Peyer's patch (tissue), 4 donors: ENCODE measurements around the gene PGLYRP4. TPM values are rescaled to one million over a fixed set of nuclear protein-coding genes. Genes with fewer than 3 reads are reported as not detected.

Experiments used
- DNase-seq, 3 donors: peaks; one replicate each; pipeline ENCODE4 v3.0.0-alpha.2; 2017 to 2019
- H3K27ac ChIP-seq, 4 donors: fragments of 200-600 bp; sonication (generic); one replicate each; pipeline ENCODE4 v1.5.1; 2016 to 2019
- H3K27me3 ChIP-seq, 2 donors: fragments of 200-600 bp; sonication (generic); one replicate each; pipeline ENCODE4 v1.5.1; 2019
- H3K36me3 ChIP-seq, 3 donors: fragments of 200-600 bp; sonication (generic); one replicate each; pipeline ENCODE4 v1.5.1; 2016 to 2019
- H3K4me1 ChIP-seq, 4 donors: fragments of 200-600 bp; sonication (generic); one replicate each; pipeline ENCODE4 v1.5.1; 2016 to 2019
- H3K4me3 ChIP-seq, 4 donors: fragments of 200-600 bp; sonication (generic); 1 replicate in 3 of 4; 2 replicates in 1 of 4; pipeline ENCODE4 v1.5.1; 2016 to 2019; ENCODE audit warnings: mild to moderate bottlenecking in 1 of 4
- H3K9me3 ChIP-seq, 4 donors: fragments of 200-600 bp; sonication (generic); one replicate each; pipeline ENCODE4 v1.5.1; 2016 to 2019; ENCODE audit warnings: mild to moderate bottlenecking in 1 of 4
- POLR2A ChIP-seq, 2 donors: fragments of 450-650 bp; IDR thresholded peaks; one replicate each; pipeline ENCODE4 v1.5.1; 2017; ENCODE audit warnings: antibody characterized with exemption in 2 of 2, mild to moderate bottlenecking in 2 of 2, moderate library complexity in 2 of 2
- total RNA-seq, 4 donors: library from RNA; depleted of rRNA; stranded (reverse); fragments of >200 nt; gene quantifications; one replicate each; pipeline ENCODE4 v1.1.0, GENCODE V29; 2016
- TF ChIP-seq, protein P1 (sequence below), 6 experiments: fragments of 450-650 bp in 4 of 6; fragments of 200-600 bp in 2 of 6; sonication (generic) in 1 of 6; IDR thresholded peaks; one replicate each; pipeline ENCODE4 v1.5.1; 2017 to 2019; ENCODE audit warnings: antibody characterized with exemption in 6 of 6, mild to moderate bottlenecking in 3 of 6, moderate library complexity in 1 of 6

Gene PGLYRP4
- total RNA-seq, 4 donors from 2014 or later = not detected

GRCh38 chr1:153395776-153396175, 47.1 kb upstream of the PGLYRP4 start:
- DNase-seq = no peak
- H3K27me3 ChIP-seq = no peaks in the 10 kb centered on the region
- H3K4me1 ChIP-seq = no peaks in the 10 kb centered on the region
- H3K27ac ChIP-seq = no peak overlapping the region
- TF ChIP-seq, protein P1, sequence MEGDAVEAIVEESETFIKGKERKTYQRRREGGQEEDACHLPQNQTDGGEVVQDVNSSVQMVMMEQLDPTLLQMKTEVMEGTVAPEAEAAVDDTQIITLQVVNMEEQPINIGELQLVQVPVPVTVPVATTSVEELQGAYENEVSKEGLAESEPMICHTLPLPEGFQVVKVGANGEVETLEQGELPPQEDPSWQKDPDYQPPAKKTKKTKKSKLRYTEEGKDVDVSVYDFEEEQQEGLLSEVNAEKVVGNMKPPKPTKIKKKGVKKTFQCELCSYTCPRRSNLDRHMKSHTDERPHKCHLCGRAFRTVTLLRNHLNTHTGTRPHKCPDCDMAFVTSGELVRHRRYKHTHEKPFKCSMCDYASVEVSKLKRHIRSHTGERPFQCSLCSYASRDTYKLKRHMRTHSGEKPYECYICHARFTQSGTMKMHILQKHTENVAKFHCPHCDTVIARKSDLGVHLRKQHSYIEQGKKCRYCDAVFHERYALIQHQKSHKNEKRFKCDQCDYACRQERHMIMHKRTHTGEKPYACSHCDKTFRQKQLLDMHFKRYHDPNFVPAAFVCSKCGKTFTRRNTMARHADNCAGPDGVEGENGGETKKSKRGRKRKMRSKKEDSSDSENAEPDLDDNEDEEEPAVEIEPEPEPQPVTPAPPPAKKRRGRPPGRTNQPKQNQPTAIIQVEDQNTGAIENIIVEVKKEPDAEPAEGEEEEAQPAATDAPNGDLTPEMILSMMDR (IDR thresholded peaks at IDR 0.05) = no peak
- no peak for TF ChIP-seq POLR2A (IDR thresholded peaks at IDR 0.05)
- no peaks in the 10 kb centered on the region for H3K9me3 ChIP-seq
- no peak overlapping the region for H3K4me3 ChIP-seq
- no peaks in the 10 kb centered on the region for H3K36me3 ChIP-seq

GRCh38 chr1:153395136-153395685, 46.6 kb upstream of the PGLYRP4 start:
- no peak overlapping the region for H3K27ac ChIP-seq
- no peak overlapping the region for H3K4me3 ChIP-seq
- DNase-seq = no peak
- no peaks in the 10 kb centered on the region for H3K36me3 ChIP-seq
- no peak for TF ChIP-seq POLR2A (IDR thresholded peaks at IDR 0.05)
- TF ChIP-seq, protein P1 (IDR thresholded peaks at IDR 0.05) = no peak
- H3K9me3 ChIP-seq = no peaks in the 10 kb centered on the region
- H3K4me1 ChIP-seq = no peaks in the 10 kb centered on the region
- no peaks in the 10 kb centered on the region for H3K27me3 ChIP-seq

- Histone ChIP-seq H3K27me3 (no peaks in the 10 kb centered on the region), H3K9me3 (no peaks in the 10 kb centered on the region), H3K4me3 (no peak overlapping the region), H3K36me3 (no peaks in the 10 kb centered on the region), H3K4me1 (no peaks in the 10 kb centered on the region), H3K27ac (no peak overlapping the region)
- no peak for TF ChIP-seq POLR2A (IDR thresholded peaks at IDR 0.05)
- TF ChIP-seq, protein P1 (IDR thresholded peaks at IDR 0.05) = no peak
- no peak for DNase-seq
Observed at GRCh38 chr1:153394391-153394790, 45.8 kb upstream of the PGLYRP4 start.

GRCh38 chr1:153393926-153394325, 45.3 kb upstream of the PGLYRP4 start:
- Histone ChIP-seq H3K36me3 (no peaks in the 10 kb centered on the region), H3K9me3 (no peaks in the 10 kb centered on the region), H3K27me3 (no peaks in the 10 kb centered on the region), H3K4me3 (no peak overlapping the region), H3K27ac (no peak overlapping the region), H3K4me1 (no peaks in the 10 kb centered on the region)
- no peak for DNase-seq
- TF ChIP-seq, protein P1 (IDR thresholded peaks at IDR 0.05) = no peak
- no peak for TF ChIP-seq POLR2A (IDR thresholded peaks at IDR 0.05)

DNA sequence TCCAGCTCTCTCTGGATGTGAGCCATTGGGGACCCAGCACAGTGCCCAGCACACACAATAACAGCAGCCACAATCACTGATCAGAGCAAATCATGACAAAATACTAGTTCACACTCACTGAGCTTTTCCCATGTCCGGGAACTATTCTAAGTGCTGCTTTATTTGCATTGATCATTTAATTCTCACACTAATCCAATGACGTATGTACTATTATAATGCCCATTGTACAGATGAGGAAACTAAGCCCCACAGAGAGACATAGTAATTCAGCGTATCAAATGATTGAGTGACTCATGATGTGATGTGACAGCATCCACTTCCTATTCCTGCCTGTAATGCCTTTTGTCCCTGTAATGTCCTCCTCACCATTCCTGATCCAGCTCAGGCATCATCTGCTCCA, 44.2 kb upstream of the PGLYRP4 start:
- Histone ChIP-seq H3K36me3 (no peaks in the 10 kb centered on the region), H3K4me1 (no peaks in the 10 kb centered on the region), H3K9me3 (no peaks in the 10 kb centered on the region), H3K27me3 (no peaks in the 10 kb centered on the region), H3K4me3 (no peak overlapping the region), H3K27ac (no peak overlapping the region)
- no peak for DNase-seq
- TF ChIP-seq, protein P1 (IDR thresholded peaks at IDR 0.05) = no peak
- TF ChIP-seq POLR2A (IDR thresholded peaks at IDR 0.05) = no peak

GRCh38 chr1:153392258-153392657, 43.6 kb upstream of the PGLYRP4 start:
- H3K27ac ChIP-seq = no peak overlapping the region
- no peaks in the 10 kb centered on the region for H3K27me3 ChIP-seq
- no peaks in the 10 kb centered on the region for H3K4me1 ChIP-seq
- DNase-seq = no peak
- H3K36me3 ChIP-seq = no peaks in the 10 kb centered on the region
- H3K9me3 ChIP-seq = no peaks in the 10 kb centered on the region
- no peak for TF ChIP-seq POLR2A (IDR thresholded peaks at IDR 0.05)
- TF ChIP-seq, protein P1 (IDR thresholded peaks at IDR 0.05) = no peak
- no peak overlapping the region for H3K4me3 ChIP-seq
